K562 (cell line): ENCODE measurements around the gene MGAT4C. TPM values are rescaled to one million over a fixed set of nuclear protein-coding genes. Genes with fewer than 3 reads are reported as not detected.

Experiments
- ATAC-seq: fragments of 200-7000 bp; cut with Tn5 transposase; 3 replicates; pipeline ENCODE4 v1.9.1; 2020; ENCODE audit warnings: moderate library complexity
- BruUV-seq: library from RNA; stranded (reverse); fragments of 400-500 nt; replicated peaks from 2 replicates; lab custom pipeline; 2021; lab: Mats Ljungman, UMichigan
- CTCF ChIA-PET: fragments of 300-600 bp; formaldehyde crosslinking; extraction: SDS; loops from one replicate; lab custom pipeline; 2021; ENCODE audit warnings: low intra/inter-chr PET ratio; lab: Yijun Ruan, JAX
- POLR2A ChIA-PET: fragments of 300-600, 350-650 bp; sonication (Branson Sonifier 250); formaldehyde crosslinking; extraction: SDS; loops from one replicate; lab custom pipeline; 2021; ENCODE audit warnings: antibody characterized with exemption, inconsistent platforms; lab: Yijun Ruan, JAX
- DNase-seq, 4 experiments: peaks; one replicate each; pipeline versions ENCODE4 v3.0.0 to v3.0.0-alpha.2; 2011 to 2018; ENCODE audit warnings: low spot score in 3 of 4, mixed read lengths in 3 of 4; ENCODE audit errors: extremely low read depth in 1 of 4
- FAIRE-seq: peaks from 2 replicates; lab custom pipeline; 2011; peaks lifted over from hg19 to GRCh38; lab: Jason Lieb, UNC
- H2AFZ ChIP-seq: 2 replicates; pipeline ENCODE4 v1.6.0; 2011; ENCODE audit warnings: low read depth, low read length, control low read depth, inconsistent platforms
- H3K27ac ChIP-seq: fragments of 200-600 bp; 3 replicates; pipeline ENCODE4 v1.8.0; 2011; ENCODE audit warnings: low read depth, mild to moderate bottlenecking, control low read depth, inconsistent platforms, low read length, moderate library complexity, mixed read lengths; ENCODE audit errors: extremely low read depth
- H3K27me3 ChIP-seq, 2 experiments: fragments of 300-600 bp in 1 of 2; 2 replicates in 1 of 2; 3 replicates in 1 of 2; pipeline versions ENCODE4 v1.6.0 to v1.8.0; 2011; ENCODE audit warnings: inconsistent platforms in 2 of 2, low read length in 2 of 2, mild to moderate bottlenecking in 1 of 2, mixed read lengths in 1 of 2, moderate library complexity in 1 of 2; ENCODE audit not compliant: control insufficient read depth in 2 of 2, insufficient read depth in 2 of 2
- H3K36me3 ChIP-seq: fragments of 300-600 bp; 3 replicates; pipeline ENCODE4 v1.8.0; 2011; ENCODE audit warnings: mild to moderate bottlenecking, low read length, inconsistent platforms; ENCODE audit not compliant: control insufficient read depth, insufficient read depth
- H3K4me1 ChIP-seq, 2 experiments: fragments of 200-600 bp in 1 of 2; replicated peaks in 1 of 2; 2 replicates in 1 of 2; 3 replicates in 1 of 2; pipeline versions ENCODE4 v1.5.1 to v1.8.0; 2011; ENCODE audit warnings: inconsistent platforms in 2 of 2, low read length in 2 of 2, mild to moderate bottlenecking in 1 of 2, mixed read lengths in 1 of 2, moderate library complexity in 1 of 2; ENCODE audit not compliant: control insufficient read depth in 2 of 2, insufficient read depth in 2 of 2
- H3K4me2 ChIP-seq: 2 replicates; pipeline ENCODE4 v1.6.1; 2011; ENCODE audit warnings: low read length, control low read depth, inconsistent platforms, mixed read lengths; ENCODE audit not compliant: insufficient read depth
- H3K4me3 ChIP-seq: fragments of 200-600 bp; sonication (generic), shearing (Covaris generic); 2 replicates; pipeline ENCODE4 v1.5.1; 2016; ENCODE audit warnings: control low read depth, inconsistent platforms
- H3K79me2 ChIP-seq: fragments of 200-600 bp; 3 replicates; pipeline ENCODE4 v1.8.0; 2011; ENCODE audit warnings: low read length, inconsistent platforms; ENCODE audit not compliant: control insufficient read depth, insufficient read depth
- H3K9ac ChIP-seq, 2 experiments: 2 replicates each; pipeline versions ENCODE4 v1.6.0 to v1.6.1; 2011; ENCODE audit warnings: low read depth in 2 of 2, low read length in 2 of 2, control low read depth in 1 of 2, inconsistent platforms in 1 of 2, mild to moderate bottlenecking in 1 of 2, mixed read lengths in 1 of 2; ENCODE audit not compliant: insufficient read depth in 1 of 2
- H3K9me1 ChIP-seq: one replicate; pipeline ENCODE4 v1.6.0; 2011; ENCODE audit warnings: inconsistent platforms, mild to moderate bottlenecking, low read length, moderate library complexity; ENCODE audit not compliant: control insufficient read depth, insufficient read depth
- H3K9me3 ChIP-seq: replicated peaks from 2 replicates; pipeline ENCODE4 v1.5.1; 2011; ENCODE audit warnings: low read depth, low read length, inconsistent platforms; ENCODE audit not compliant: control insufficient read depth, insufficient read depth
- H4K20me1 ChIP-seq: replicated peaks from 2 replicates; pipeline ENCODE4 v1.6.1; 2011; ENCODE audit warnings: low read length, inconsistent platforms, mixed read lengths; ENCODE audit not compliant: control insufficient read depth, insufficient read depth
- CAMTA2 ChIP-seq: fragments of 250-450 bp; sonication (Bioruptor Pico); conservative IDR thresholded peaks from 2 replicates; pipeline ENCODE4 v1.5.1; 2022
- CREB3 ChIP-seq: fragments of 450-650 bp; conservative IDR thresholded peaks from 2 replicates; pipeline ENCODE4 v1.6.1; 2016; ENCODE audit warnings: missing genetic modification characterization, low read depth, mild to moderate bottlenecking, missing compliant biosample characterization, moderate library complexity
- E2F6 ChIP-seq, 2 experiments: IDR thresholded peaks; 2 replicates each; pipeline ENCODE4 v1.6.1; 2011; ENCODE audit warnings: borderline replicate concordance in 1 of 2, control low read depth in 1 of 2, low read depth in 1 of 2, low read length in 1 of 2, mild to moderate bottlenecking in 1 of 2, mixed read lengths in 1 of 2, moderate library complexity in 1 of 2; ENCODE audit not compliant: insufficient read depth in 1 of 2, insufficient read length in 1 of 2, poor library complexity in 1 of 2, severe bottlenecking in 1 of 2; ENCODE audit errors: extremely low read depth in 1 of 2
- FOSL1 ChIP-seq: fragments of 200-800 bp; sonication (Bioruptor generic); conservative IDR thresholded peaks from 2 replicates; pipeline ENCODE4 v1.6.1; 2016; ENCODE audit warnings: missing genetic modification characterization, missing compliant biosample characterization
- FOXM1 ChIP-seq, 2 experiments: fragments of 450-650 bp in 1 of 2; sonication (generic) in 1 of 2; formaldehyde crosslinking in 1 of 2; IDR thresholded peaks; 2 replicates each; pipeline versions ENCODE4 v1.6.1 to v1.9.0; 2017 to 2022; ENCODE audit warnings: low read depth in 2 of 2, mild to moderate bottlenecking in 2 of 2, missing genetic modification reagents in 1 of 2, moderate library complexity in 1 of 2
- HMGXB4 ChIP-seq: sonication (generic); formaldehyde crosslinking; IDR thresholded peaks from 2 replicates; pipeline ENCODE4 v1.8.1; 2023; ENCODE audit warnings: mild to moderate bottlenecking, missing genetic modification reagents
- NR4A1 ChIP-seq, 2 experiments: fragments of 250-450 bp in 1 of 2; fragments of 450-650 bp in 1 of 2; sonication (Bioruptor Pico) in 1 of 2; IDR thresholded peaks; 2 replicates each; pipeline versions ENCODE4 v1.4.0 to v1.6.1; 2016 to 2020; ENCODE audit warnings: mild to moderate bottlenecking in 2 of 2, missing compliant biosample characterization in 1 of 2, missing genetic modification characterization in 1 of 2, moderate library complexity in 1 of 2
- NRF1 ChIP-seq, 2 experiments: fragments of 450-650 bp; IDR thresholded peaks in 1 of 2; conservative IDR thresholded peaks in 1 of 2; 2 replicates each; pipeline ENCODE4 v1.6.1; 2014; ENCODE audit warnings: mild to moderate bottlenecking in 2 of 2
- PHF20 ChIP-seq: fragments of 450-650 bp; IDR thresholded peaks from 2 replicates; pipeline ENCODE4 v1.6.1; 2018; ENCODE audit not compliant: partially characterized antibody
- PRMT5 ChIP-seq: sonication (generic); formaldehyde crosslinking; IDR thresholded peaks from 2 replicates; pipeline ENCODE4 v1.5.0; 2020; ENCODE audit warnings: missing genetic modification reagents
- PTBP1 ChIP-seq: fragments of 200-400 bp; formaldehyde crosslinking; IDR thresholded peaks from 2 replicates; pipeline ENCODE4 v1.6.1; 2017; ENCODE audit warnings: low read depth, low read length
- RBBP5 ChIP-seq: fragments of 200-600 bp; sonication (generic); IDR thresholded peaks from 2 replicates; pipeline ENCODE4 v1.6.1; 2012; ENCODE audit warnings: borderline replicate concordance, mild to moderate bottlenecking, low read length, control low read depth, inconsistent platforms; ENCODE audit not compliant: insufficient read depth, poor library complexity, severe bottlenecking
- RFX7 ChIP-seq: fragments of 250-450 bp; sonication (Bioruptor Pico); IDR thresholded peaks from 2 replicates; pipeline ENCODE4 v1.5.1; 2021; ENCODE audit warnings: mild to moderate bottlenecking
- SIN3B ChIP-seq: fragments of 450-650 bp; IDR thresholded peaks from 2 replicates; pipeline ENCODE4 v1.6.1; 2017; ENCODE audit warnings: low read depth, mild to moderate bottlenecking, moderate library complexity
- ZKSCAN8 ChIP-seq: fragments of 200-800 bp; sonication (Bioruptor generic); IDR thresholded peaks from 2 replicates; pipeline ENCODE4 v1.6.1; 2016; ENCODE audit warnings: missing genetic modification characterization, missing compliant biosample characterization
- ZNF449 ChIP-seq: fragments of 250-450 bp; sonication (Bioruptor Pico); IDR thresholded peaks from 2 replicates; pipeline ENCODE4 v1.8.0; 2022; ENCODE audit warnings: moderate library complexity, mild to moderate bottlenecking, inconsistent platforms
- WGBS: fragments of 100-300 bp; shearing (Covaris generic); methylation state at CpG from one replicate; pipeline ENCODE4 v1.1.6; 2016; ENCODE audit warnings: low coverage, mixed read lengths; ENCODE audit not compliant: insufficient coverage; ENCODE audit errors: missing lambda C conversion rate; 5-methylcytosine and 5-hydroxymethylcytosine counted together
- in situ Hi-C: fragments of 300-500 bp; cut with MboI; formaldehyde crosslinking; loops from 4 replicates; pipeline ENCODE4 v1.15.0; 2018; ENCODE audit warnings: inconsistent platforms, mixed read lengths
- intact Hi-C: fragments of 100-400 bp; cut with micrococcal nuclease; formaldehyde crosslinking; loops from 2 replicates; pipeline ENCODE4 v1.14.2; 2022
- polyA plus RNA-seq, 8 experiments: library from polyadenylated mRNA; depleted of rRNA in 4 of 8; stranded (reverse) in 5 of 8; unstranded in 3 of 8; fragments of >200 nt; fragmentation: Nextera tagmentation in 2 of 8; fragmentation: Illumina TruSeq in 1 of 8; extraction: Ambion mirVana in 2 of 8; extraction: Trizol in 1 of 8; gene quantifications; 2 replicates each; pipeline versions ENCODE4 v1.2.1 to v1.2.3, GENCODE V29; 2011 to 2014; ENCODE audit warnings: inconsistent platforms in 1 of 8, missing spikeins in 1 of 8
- total RNA-seq, 7 experiments: library from RNA; depleted of rRNA in 6 of 7; stranded (reverse); fragments of >200 nt in 6 of 7; fragmentation: Illumina TruSeq in 2 of 7; extraction: Trizol in 2 of 7; gene quantifications; 2 replicates each; pipeline versions ENCODE4 v1.2.1 to v1.2.3, GENCODE V29; 2011 to 2021; ENCODE audit warnings: low replicate concordance in 1 of 7

Gene MGAT4C
- total and polyA plus RNA-seq, 9 of the 15 experiments (the other 6 are each of a cell fraction or from before 2014, with no cell fraction given) = not detected

GRCh38 chr12:86260183-86260582 lies 4.0 kb upstream of the MGAT4C start (continued):
- TF ChIP-seq CREB3 (tag) (no peak), CAMTA2 (CRISPR knock-in tag) (no peak), SIN3B (no peak), FOSL1 (tag) (no peak), PRMT5 (CRISPR knock-in tag) (no peak), RBBP5 (no peak), PHF20 (no peak)

GRCh38 chr12:86257134-86257533 lies 943 bp upstream of the MGAT4C start:
- Histone ChIP-seq H3K27ac (no peak overlapping the region), H3K27me3 (no peaks in the 10 kb centered on the region), H3K9me1 (no peaks in the 10 kb centered on the region), H3K9me3 (no peaks in the 10 kb centered on the region), H3K4me3 (no peak overlapping the region), H3K9ac (no peak overlapping the region), H3K36me3 (no peaks in the 10 kb centered on the region), H2AFZ (no peak overlapping the region), H3K4me2 (no peak overlapping the region), H4K20me1 (no peaks in the 10 kb centered on the region), H3K79me2 (no peaks in the 10 kb centered on the region), H3K4me1 (no peaks in the 10 kb centered on the region)
- 4% methylated on average over 2 of the region's 2 CpGs for WGBS
- POLR2A ChIA-PET = no interaction called here
- no peak for ATAC-seq
- intact Hi-C loops (no loop called here), in situ Hi-C loops (no loop called here)
- FAIRE-seq = no peak
- no TSS peak for BruUV-seq
- DNase-seq = no peak
- CTCF ChIA-PET = no interaction called here
- TF ChIP-seq ZNF449 (CRISPR knock-in tag) (no peak), HMGXB4 (CRISPR knock-in tag) (no peak), RFX7 (CRISPR knock-in tag) (no peak), E2F6 (IDR thresholded peaks at IDR 0.05; ENCODE audit: borderline replicate concordance in 1 of 2, extremely low read depth in 1 of 2, insufficient read depth in 1 of 2, insufficient read length in 1 of 2, low read depth in 1 of 2, low read length in 1 of 2, poor library complexity in 1 of 2, severe bottlenecking in 1 of 2) (no peak), NRF1 (conservative IDR thresholded peaks at IDR 0.05 in 1 of 2, IDR thresholded peaks at IDR 0.05 in 1 of 2) (no peak), PTBP1 (no peak), NR4A1 (CRISPR knock-in tag; IDR thresholded peaks at IDR 0.05) (no peak), NR4A1 (tag; IDR thresholded peaks at IDR 0.05) (no peak), FOXM1 (IDR thresholded peaks at IDR 0.05; ENCODE audit: low read depth) (no peak), FOXM1 (CRISPR knock-in tag; IDR thresholded peaks at IDR 0.05; ENCODE audit: low read depth) (no peak), ZKSCAN8 (CRISPR knock-in tag) (no peak)
